Activated naive CD4-positive, alpha-beta T cell treated with anti-CD3 and anti-CD28 coated beads for 36 hours (primary cell): ENCODE measurements around the gene SCARB2. TPM values are rescaled to one million over a fixed set of nuclear protein-coding genes. Genes with fewer than 3 reads are reported as not detected.

Experiments
- CTCF ChIA-PET: fragments of 350-600 bp; sonication (Branson Sonifier 250); formaldehyde crosslinking; loops from one replicate; lab custom pipeline; 2021; ENCODE audit warnings: antibody characterized with exemption; lab: Charles Lee
- DNase-seq: peaks from one replicate; pipeline ENCODE4 v3.0.0-alpha.2; 2020
- H3K27ac Mint-ChIP-seq: one replicate; pipeline ENCODE4 v1.8.0; 2021; ENCODE audit warnings: mild to moderate bottlenecking, mixed read lengths
- H3K27me3 Mint-ChIP-seq: one replicate; pipeline ENCODE4 v1.8.0; 2021; ENCODE audit warnings: low read depth, mixed read lengths
- H3K36me3 Mint-ChIP-seq: one replicate; pipeline ENCODE4 v1.8.0; 2021; ENCODE audit warnings: low read depth, mixed read lengths
- H3K4me1 Mint-ChIP-seq: one replicate; pipeline ENCODE4 v1.8.0; 2021; ENCODE audit warnings: low read depth, mixed read lengths
- H3K4me3 Mint-ChIP-seq: one replicate; pipeline ENCODE4 v1.8.0; 2021; ENCODE audit warnings: mild to moderate bottlenecking, moderate library complexity, mixed read lengths
- H3K9me3 Mint-ChIP-seq: one replicate; pipeline ENCODE4 v1.8.0; 2021; ENCODE audit warnings: mixed read lengths
- intact Hi-C: fragments of 100-400 bp; cut with micrococcal nuclease; formaldehyde crosslinking; loops from one replicate; pipeline ENCODE4 v1.15.1; 2023
- total RNA-seq, 2 experiments: library from RNA; stranded (reverse); gene quantifications; one replicate each; pipeline ENCODE4 v1.2.3, GENCODE V29; 2021

The SCARB2 gene
- total RNA-seq, 2 experiments from 2014 or later = 5.4 to 7.8 TPM

GRCh38 chr4:76174216-76174615, 39.4 kb downstream of the SCARB2 start:
- CTCF ChIA-PET = interaction anchor here (9.9 kb wide), 1 partner anchor 202 kb away, joined by 158 read pairs; no protein-coding TSS in a partner anchor
- H3K27ac Mint-ChIP-seq = no peak overlapping the region
- intact Hi-C loops = no loop called here

GRCh38 chr4:76168688-76169087, 44.9 kb downstream of the SCARB2 start:
- Mint-ChIP-seq H3K4me3 (no peak overlapping the region), H3K9me3 (no peaks in the 10 kb centered on the region), H3K4me1 (no peaks in the 10 kb centered on the region), H3K27ac (no peak overlapping the region), H3K36me3 (peaks cover 10% of the 10 kb centered on the region), H3K27me3 (no peaks in the 10 kb centered on the region)
- intact Hi-C loops = no loop called here
- DNase-seq = no peak
- CTCF ChIA-PET = interaction anchor here (0.7 to 3.9 kb wide), 2 partner anchors 11 to 520 kb away, joined by 3 to 22 read pairs; no protein-coding TSS in a partner anchor

More at GRCh38 chr4:76174216-76174615, 39.4 kb downstream of the SCARB2 start:
- no peak for DNase-seq
- peaks cover 5% of the 10 kb centered on the region for H3K36me3 Mint-ChIP-seq
- no peak overlapping the region for H3K4me3 Mint-ChIP-seq
- H3K9me3 Mint-ChIP-seq = no peaks in the 10 kb centered on the region
- H3K27me3 Mint-ChIP-seq = no peaks in the 10 kb centered on the region
- H3K4me1 Mint-ChIP-seq = no peaks in the 10 kb centered on the region

GRCh38 chr4:76166480-76166879, 47.1 kb downstream of the SCARB2 start:
- CTCF ChIA-PET = no interaction called here
- no peak overlapping the region for H3K4me3 Mint-ChIP-seq
- H3K4me1 Mint-ChIP-seq = no peaks in the 10 kb centered on the region
- H3K36me3 Mint-ChIP-seq = peaks cover 13% of the 10 kb centered on the region
- intact Hi-C loops = no loop called here
- no peaks in the 10 kb centered on the region for H3K27me3 Mint-ChIP-seq
- no peak for DNase-seq
- H3K9me3 Mint-ChIP-seq = no peaks in the 10 kb centered on the region
- no peak overlapping the region for H3K27ac Mint-ChIP-seq

GRCh38 chr4:76160355-76160754, 53.3 kb downstream of the SCARB2 start:
- intact Hi-C loops = no loop called here
- no peak overlapping the region for H3K4me3 Mint-ChIP-seq
- H3K27me3 Mint-ChIP-seq = no peaks in the 10 kb centered on the region
- CTCF ChIA-PET = interaction anchor here (1.9 kb wide), 1 partner anchor 19 kb away, joined by 6 read pairs; no protein-coding TSS in a partner anchor
- no peaks in the 10 kb centered on the region for H3K4me1 Mint-ChIP-seq
- no peaks in the 10 kb centered on the region for H3K9me3 Mint-ChIP-seq
- DNase-seq = no peak
- no peak overlapping the region for H3K27ac Mint-ChIP-seq
- peaks cover 5% of the 10 kb centered on the region for H3K36me3 Mint-ChIP-seq

GRCh38 chr4:76156635-76157034, 57.0 kb downstream of the SCARB2 start:
- Mint-ChIP-seq H3K27me3 (no peaks in the 10 kb centered on the region), H3K9me3 (peaks cover 4% of the 10 kb centered on the region), H3K4me1 (no peaks in the 10 kb centered on the region), H3K27ac (no peak overlapping the region), H3K36me3 (no peaks in the 10 kb centered on the region), H3K4me3 (no peak overlapping the region)
- no peak for DNase-seq
- intact Hi-C loops = no loop called here
- CTCF ChIA-PET = interaction anchor here (1.0 kb wide), 1 partner anchor 221 kb away, joined by 4 read pairs; no protein-coding TSS in a partner anchor

GRCh38 chr4:76155979-76156378, 57.6 kb downstream of the SCARB2 start:
- H3K27me3 Mint-ChIP-seq = no peaks in the 10 kb centered on the region
- CTCF ChIA-PET = interaction anchor here (1.0 kb wide), 1 partner anchor 222 kb away, joined by 4 read pairs; no protein-coding TSS in a partner anchor
- DNase-seq = no peak
- H3K4me3 Mint-ChIP-seq = no peak overlapping the region
- no peaks in the 10 kb centered on the region for H3K36me3 Mint-ChIP-seq
- H3K4me1 Mint-ChIP-seq = no peaks in the 10 kb centered on the region
- intact Hi-C loops = no loop called here
- no peak overlapping the region for H3K27ac Mint-ChIP-seq
- H3K9me3 Mint-ChIP-seq = peaks cover 4% of the 10 kb centered on the region

- H3K27ac Mint-ChIP-seq = no peak overlapping the region
- H3K4me1 Mint-ChIP-seq = peaks cover 7% of the 10 kb centered on the region
- DNase-seq = no peak
- CTCF ChIA-PET = no interaction called here
- intact Hi-C loops = no loop called here
- peaks cover 4% of the 10 kb centered on the region for H3K9me3 Mint-ChIP-seq
- peaks cover 7% of the 10 kb centered on the region for H3K36me3 Mint-ChIP-seq
- H3K27me3 Mint-ChIP-seq = no peaks in the 10 kb centered on the region
- no peak overlapping the region for H3K4me3 Mint-ChIP-seq
Measured at GRCh38 chr4:76153356-76153755, 60.3 kb downstream of the SCARB2 start.

- Mint-ChIP-seq H3K4me3 (peak within 1 kb of the TSS; percentile 100), H3K36me3 (peaks cover 14% of the 10 kb centered on the region)
- intact Hi-C loops = loop anchor here (1.0 to 10.0 kb wide), 10 partner anchors 51 to 1009 kb away; partner anchors contain the start of genes CCNG2, CDKL2, G3BP2 and RCHY1
Measured at GRCh38 chr4:76148142-76148865, 65.3 kb downstream of the SCARB2 start, which contains the start of gene NUP54. NUP54 (minus strand) TSS chr4:76148397; CDS start chr4:76148374, 23 bp downstream.

GRCh38 chr4:76147454-76148141, 66.0 kb downstream of the SCARB2 start:
- peaks cover 27% of the 10 kb centered on the region for H3K4me1 Mint-ChIP-seq
- intact Hi-C loops = loop anchor here (1.0 to 10.0 kb wide), 10 partner anchors 52 to 1010 kb away; partner anchors contain the start of genes CCNG2, CDKL2, G3BP2 and RCHY1
- H3K9me3 Mint-ChIP-seq = no peaks in the 10 kb centered on the region
- peak; percentile 50 for DNase-seq
- peak overlapping the region; percentile 100 for H3K4me3 Mint-ChIP-seq
- H3K27me3 Mint-ChIP-seq = no peaks in the 10 kb centered on the region
- H3K27ac Mint-ChIP-seq = peak overlapping the region; percentile 97
- CTCF ChIA-PET = interaction anchor here (0.6 to 1.7 kb wide), 3 partner anchors 33 to 1211 kb away, joined by 3 to 4 read pairs (median 3); partner anchors contain the start of gene SDAD1
- peaks cover 14% of the 10 kb centered on the region for H3K36me3 Mint-ChIP-seq

More at GRCh38 chr4:76148142-76148865, 65.3 kb downstream of the SCARB2 start, which contains the start of gene NUP54:
- Mint-ChIP-seq H3K27ac (peak within 1 kb of the TSS; percentile 97), H3K9me3 (no peaks in the 10 kb centered on the region), H3K4me1 (peaks cover 27% of the 10 kb centered on the region), H3K27me3 (no peaks in the 10 kb centered on the region)
- DNase-seq = peak; percentile 97
- CTCF ChIA-PET = interaction anchor here (0.6 to 1.7 kb wide), 5 partner anchors 32 to 1211 kb away, joined by 3 to 4 read pairs (median 3); partner anchors contain the start of gene SDAD1

GRCh38 chr4:76144546-76144945, 69.1 kb downstream of the SCARB2 start:
- CTCF ChIA-PET = no interaction called here
- DNase-seq = no peak
- H3K27ac Mint-ChIP-seq = no peak overlapping the region
- peaks cover 24% of the 10 kb centered on the region for H3K36me3 Mint-ChIP-seq
- H3K4me1 Mint-ChIP-seq = peaks cover 29% of the 10 kb centered on the region
- intact Hi-C loops = loop anchor here (10.0 kb wide), 1 partner anchor 510 kb away; the partner anchor contains the start of gene CDKL2
- H3K4me3 Mint-ChIP-seq = no peak overlapping the region
- H3K27me3 Mint-ChIP-seq = no peaks in the 10 kb centered on the region
- no peaks in the 10 kb centered on the region for H3K9me3 Mint-ChIP-seq

- Mint-ChIP-seq H3K27ac (no peak overlapping the region), H3K27me3 (no peaks in the 10 kb centered on the region), H3K9me3 (no peaks in the 10 kb centered on the region), H3K4me1 (peaks cover 26% of the 10 kb centered on the region), H3K4me3 (no peak overlapping the region), H3K36me3 (peaks cover 31% of the 10 kb centered on the region)
- intact Hi-C loops = loop anchor here (10.0 kb wide), 1 partner anchor 506 kb away; the partner anchor contains the start of gene CDKL2
- DNase-seq = no peak
- CTCF ChIA-PET = no interaction called here
Measured at GRCh38 chr4:76141241-76141640, 72.4 kb downstream of the SCARB2 start.

GRCh38 chr4:76127754-76128153, 85.9 kb downstream of the SCARB2 start:
- Mint-ChIP-seq H3K27ac (peak overlapping the region; percentile 7), H3K4me3 (no peak overlapping the region), H3K4me1 (no peaks in the 10 kb centered on the region), H3K36me3 (peaks cover 34% of the 10 kb centered on the region), H3K27me3 (no peaks in the 10 kb centered on the region), H3K9me3 (no peaks in the 10 kb centered on the region)
- intact Hi-C loops = no loop called here
- CTCF ChIA-PET = no interaction called here
- no peak for DNase-seq
